Measurements from ENCODE around the gene SSX2IP. TPM values are rescaled to one million over a fixed set of nuclear protein-coding genes. Genes with fewer than 3 reads are reported as not detected.
"Not testable (repeated sequence)": the region's sequence is repeated elsewhere in the genome, so short reads cannot be mapped to it uniquely, and the experiment has no call there.

Gene SSX2IP
- total RNA-seq, 1 donor from 2014 or later: 5.4 TPM

DNA sequence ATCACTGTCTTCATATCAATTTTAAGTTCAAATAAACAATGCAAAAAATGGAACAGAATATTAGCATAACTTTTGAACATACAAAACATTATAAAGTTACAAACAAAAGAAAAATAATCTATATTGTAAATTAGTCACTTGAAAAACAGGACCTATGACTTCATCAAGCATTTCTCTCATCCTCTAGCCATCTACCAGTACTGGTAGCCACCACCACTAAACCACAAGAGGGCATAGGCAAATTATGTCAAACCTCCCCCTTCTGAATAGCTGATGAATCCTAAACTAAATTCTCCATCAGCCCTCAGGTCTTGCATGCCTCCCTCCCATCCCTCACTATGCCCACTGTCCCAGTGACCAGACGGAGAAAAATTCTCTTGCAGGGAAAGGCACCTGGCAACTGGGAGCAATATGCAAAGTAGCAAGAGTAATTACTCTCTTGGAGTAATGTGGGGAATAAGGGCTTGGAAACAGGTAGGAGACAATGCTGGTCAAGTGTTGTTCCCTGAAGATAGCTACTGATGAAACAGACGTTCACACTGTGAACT lies 37.1 kb downstream of the SSX2IP start:
- H3K36me3 Mint-ChIP-seq (ENCODE audit: low read depth): peaks cover 24% of the 10 kb centered on the region
- intact Hi-C loops (cut with micrococcal nuclease): no loop called here
- TF ChIP-seq CTCF (IDR thresholded peaks at IDR 0.05): no peak
- ChIA-PET POLR2A (no interaction called here), CTCF (no interaction called here)
- H3K4me1 Mint-ChIP-seq: no peaks in the 10 kb centered on the region
- no peaks in the 10 kb centered on the region for H3K27me3 Mint-ChIP-seq
- DNase-seq (no peak), ATAC-seq (ENCODE audit: low read depth) (no peak)
- H3K9me3 Mint-ChIP-seq: no peaks in the 10 kb centered on the region
- no peak overlapping the region for H3K4me3 Mint-ChIP-seq
- H3K27ac Mint-ChIP-seq: no peak overlapping the region

DNA sequence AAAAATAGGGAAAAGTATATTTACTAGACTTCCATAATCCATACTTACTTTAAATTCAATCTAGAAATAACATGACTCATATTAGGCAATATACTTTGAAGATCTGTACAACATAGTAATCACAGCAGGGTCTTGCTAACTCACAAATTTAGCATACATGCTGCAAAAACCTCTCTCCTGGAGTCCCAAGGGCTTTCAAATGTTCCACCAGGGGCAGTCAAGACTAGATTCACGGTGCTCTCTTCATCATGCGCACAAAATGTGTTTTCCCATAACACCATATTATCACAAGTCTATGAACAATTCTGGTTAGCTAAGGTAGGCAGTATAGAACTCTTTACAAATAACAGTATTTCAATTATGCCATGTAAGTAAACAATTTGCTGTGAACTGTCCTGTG lies 45.8 kb downstream of the SSX2IP start:
- CTCF ChIA-PET: no interaction called here
- POLR2A ChIA-PET: no interaction called here
- ATAC-seq (ENCODE audit: low read depth): no peak
- no peak overlapping the region for H3K27ac Mint-ChIP-seq
- no peak for TF ChIP-seq CTCF (IDR thresholded peaks at IDR 0.05)
- DNase-seq: no peak
- no peaks in the 10 kb centered on the region for H3K4me1 Mint-ChIP-seq
- peaks cover 3% of the 10 kb centered on the region for H3K36me3 Mint-ChIP-seq (ENCODE audit: low read depth)
- H3K9me3 Mint-ChIP-seq: no peaks in the 10 kb centered on the region
- no peaks in the 10 kb centered on the region for H3K27me3 Mint-ChIP-seq
- no peak overlapping the region for H3K4me3 Mint-ChIP-seq
- intact Hi-C loops (cut with micrococcal nuclease): no loop called here

DNA sequence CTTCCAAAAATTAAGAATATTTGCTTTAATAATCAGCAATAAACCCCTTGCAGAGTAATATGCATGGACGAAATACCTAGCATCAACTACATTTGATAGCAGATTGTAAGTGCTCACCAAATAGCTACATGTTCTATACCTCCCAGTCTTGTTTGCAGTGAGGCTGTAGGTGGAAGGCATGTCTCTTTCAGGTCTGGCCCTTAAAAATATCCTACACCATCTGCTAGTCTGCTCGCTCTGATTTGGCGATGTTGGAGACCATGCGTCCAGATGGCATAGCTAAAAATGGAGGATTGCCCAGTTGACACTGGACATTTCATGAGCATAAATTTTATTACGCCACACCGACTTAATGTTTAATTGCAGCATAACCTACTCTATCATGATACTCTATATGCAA lies 47.1 kb downstream of the SSX2IP start:
- H3K4me3 Mint-ChIP-seq: no peak overlapping the region
- no peaks in the 10 kb centered on the region for H3K4me1 Mint-ChIP-seq
- DNase-seq: no peak
- intact Hi-C loops (cut with micrococcal nuclease): no loop called here
- H3K36me3 Mint-ChIP-seq (ENCODE audit: low read depth): peaks cover 2% of the 10 kb centered on the region
- no peak for ATAC-seq (ENCODE audit: low read depth)
- TF ChIP-seq CTCF (IDR thresholded peaks at IDR 0.05): no peak
- no peaks in the 10 kb centered on the region for H3K9me3 Mint-ChIP-seq
- CTCF ChIA-PET: no interaction called here
- H3K27ac Mint-ChIP-seq: no peak overlapping the region
- no peaks in the 10 kb centered on the region for H3K27me3 Mint-ChIP-seq
- POLR2A ChIA-PET: no interaction called here

DNA sequence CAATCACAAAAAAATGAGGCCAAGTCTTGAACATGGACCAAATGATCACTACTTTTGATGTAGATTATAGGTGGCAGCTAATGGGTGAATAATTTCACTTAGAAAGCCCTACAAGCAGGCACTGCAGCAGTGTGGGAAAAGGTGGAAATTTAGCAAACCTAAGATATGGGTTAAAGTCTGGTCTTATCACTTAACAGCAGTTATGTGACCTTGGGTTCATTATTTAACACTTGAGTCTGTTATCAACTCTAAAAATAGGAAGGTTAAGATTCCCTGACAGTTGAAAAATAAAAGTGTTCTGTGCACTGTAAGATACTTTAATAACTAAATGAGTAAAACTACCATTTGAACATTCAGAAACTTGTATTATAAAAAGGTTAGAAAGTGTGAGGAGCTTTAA lies 47.5 kb downstream of the SSX2IP start:
- Mint-ChIP-seq H3K4me1 (no peaks in the 10 kb centered on the region), H3K36me3 (ENCODE audit: low read depth) (peaks cover 2% of the 10 kb centered on the region), H3K9me3 (no peaks in the 10 kb centered on the region), H3K27me3 (no peaks in the 10 kb centered on the region), H3K27ac (no peak overlapping the region), H3K4me3 (no peak overlapping the region)
- POLR2A ChIA-PET: no interaction called here
- TF ChIP-seq CTCF (IDR thresholded peaks at IDR 0.05): no peak
- CTCF ChIA-PET: no interaction called here
- ATAC-seq (ENCODE audit: low read depth) (no peak), DNase-seq (no peak)
- intact Hi-C loops (cut with micrococcal nuclease): no loop called here

GRCh38 chr1:84639731-84640130 lies 50.5 kb downstream of the SSX2IP start:
- H3K4me3 Mint-ChIP-seq; H3K4me1 Mint-ChIP-seq; DNase-seq; ATAC-seq (ENCODE audit: low read depth); intact Hi-C loops (cut with micrococcal nuclease); POLR2A ChIA-PET; H3K9me3 Mint-ChIP-seq; CTCF ChIA-PET; H3K27ac Mint-ChIP-seq; H3K27me3 Mint-ChIP-seq; H3K36me3 Mint-ChIP-seq (ENCODE audit: low read depth): not testable (repeated sequence)

DNA sequence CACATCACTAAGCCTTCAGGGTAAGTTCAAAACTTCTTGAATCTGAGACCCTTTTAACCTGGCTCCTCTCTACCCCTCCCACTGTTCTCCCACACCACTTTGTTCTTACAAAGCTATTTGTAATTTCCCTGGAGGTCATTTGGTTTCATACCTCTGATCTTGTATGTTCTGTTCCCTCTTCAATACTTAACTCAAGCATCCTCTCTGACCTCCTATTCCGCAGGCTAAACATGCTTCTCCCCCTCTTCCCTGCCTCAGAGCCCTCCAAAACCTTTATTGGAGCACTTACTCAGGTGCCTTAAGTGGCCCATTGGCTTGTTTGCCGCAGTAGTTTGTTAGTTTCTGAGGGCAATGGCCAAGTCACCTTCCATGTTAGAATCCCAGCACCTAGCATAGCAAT lies 54.8 kb downstream of the SSX2IP start:
- no peaks in the 10 kb centered on the region for H3K4me1 Mint-ChIP-seq
- no peaks in the 10 kb centered on the region for H3K36me3 Mint-ChIP-seq (ENCODE audit: low read depth)
- CTCF ChIA-PET: no interaction called here
- POLR2A ChIA-PET: no interaction called here
- H3K9me3 Mint-ChIP-seq: no peaks in the 10 kb centered on the region
- no peak overlapping the region for H3K27ac Mint-ChIP-seq
- H3K4me3 Mint-ChIP-seq: no peak overlapping the region
- no peak for TF ChIP-seq CTCF (IDR thresholded peaks at IDR 0.05)
- no peak for DNase-seq
- peaks cover 5% of the 10 kb centered on the region for H3K27me3 Mint-ChIP-seq
- intact Hi-C loops (cut with micrococcal nuclease): no loop called here
- no peak for ATAC-seq (ENCODE audit: low read depth)

Data from activated B cell treated with CpG ODN at 0.5 μM for 24 hours (primary cell).